GM21367 (cell line): Measurements from ENCODE around the gene BRIX1.
A peak's percentile ranks its signal among the peaks of the same experiment; 100 is the strongest.

Experiments
- ATAC-seq: cut with Tn5 transposase; IDR thresholded peaks from one replicate; pipeline ENCODE4 v1.9.1; 2021; ENCODE audit not compliant: unreplicated experiment

The BRIX1 gene, protein sequence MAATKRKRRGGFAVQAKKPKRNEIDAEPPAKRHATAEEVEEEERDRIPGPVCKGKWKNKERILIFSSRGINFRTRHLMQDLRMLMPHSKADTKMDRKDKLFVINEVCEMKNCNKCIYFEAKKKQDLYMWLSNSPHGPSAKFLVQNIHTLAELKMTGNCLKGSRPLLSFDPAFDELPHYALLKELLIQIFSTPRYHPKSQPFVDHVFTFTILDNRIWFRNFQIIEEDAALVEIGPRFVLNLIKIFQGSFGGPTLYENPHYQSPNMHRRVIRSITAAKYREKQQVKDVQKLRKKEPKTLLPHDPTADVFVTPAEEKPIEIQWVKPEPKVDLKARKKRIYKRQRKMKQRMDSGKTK

DNA sequence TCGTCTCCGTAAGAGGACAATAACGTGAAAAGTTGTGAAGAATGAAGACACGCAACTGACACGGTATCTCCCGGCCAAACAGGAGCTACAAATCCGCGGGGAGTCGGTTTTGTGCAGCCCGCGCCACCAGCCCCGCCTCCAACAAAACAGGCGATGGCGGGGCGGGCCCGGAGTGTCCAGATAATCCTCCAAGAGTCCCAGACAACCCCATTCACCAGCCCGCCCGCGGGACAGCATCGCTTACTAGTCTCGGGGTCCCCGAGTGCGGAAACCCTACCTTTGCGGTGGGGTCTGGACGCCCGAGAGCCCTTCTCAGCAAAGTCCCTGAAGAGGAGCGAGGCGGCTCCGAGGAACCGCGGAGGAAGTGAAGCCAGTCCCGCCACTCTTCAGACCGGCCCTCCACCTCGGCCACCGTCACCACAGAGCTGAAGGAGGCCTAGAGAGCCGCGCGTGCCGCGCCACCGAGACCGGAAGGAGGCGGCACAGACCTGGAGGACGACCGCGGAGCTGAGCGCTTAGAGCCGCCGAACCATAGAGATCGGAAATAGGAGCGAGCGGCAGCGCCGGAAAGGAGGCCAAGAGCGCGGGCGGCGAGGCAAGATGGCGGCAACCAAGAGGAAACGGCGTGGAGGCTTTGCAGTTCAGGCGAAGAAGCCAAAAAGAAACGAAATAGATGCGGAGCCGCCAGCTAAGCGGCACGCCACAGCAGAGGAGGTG lies at the start of gene BRIX1, which contains the start of gene RAD1:
Gene BRIX1, plus strand, starts transcription at position 573 of the 717 bp plus-strand sequence. Its CDS starts 28 bp downstream, at position 601.
Gene RAD1, minus strand, starts transcription at position 366 of the 717 bp plus-strand sequence. CDS start 612 bp downstream, outside the sequence.
- ATAC-seq: peak; percentile 98

DNA sequence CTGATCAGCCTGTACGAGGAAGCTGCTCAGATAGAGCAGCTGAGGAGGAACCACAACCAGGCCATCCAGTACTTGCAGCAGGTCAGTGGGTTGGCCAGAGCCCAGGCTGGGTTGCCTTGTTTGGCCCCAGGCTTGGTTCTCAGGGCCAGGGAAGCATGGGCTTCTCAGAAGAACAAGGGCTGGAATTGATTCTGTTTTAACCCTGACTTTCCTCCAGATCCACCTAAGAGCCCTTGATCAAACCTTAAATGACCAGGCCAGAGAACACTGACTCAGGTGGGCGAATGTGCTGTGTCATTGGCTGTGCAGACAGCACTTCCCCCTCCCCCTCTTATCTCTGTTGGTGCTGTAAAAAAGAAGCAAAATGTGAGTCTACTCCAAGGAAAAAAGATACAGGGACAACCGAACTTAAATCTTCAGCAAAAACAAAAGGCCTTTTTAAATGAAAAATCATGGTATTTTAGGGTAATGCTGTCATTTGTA lies 48.5 kb upstream of the BRIX1 start:
- ATAC-seq: no peak

GRCh38 chr5:34867660-34868059 lies 47.9 kb upstream of the BRIX1 start:
- ATAC-seq: no peak

DNA sequence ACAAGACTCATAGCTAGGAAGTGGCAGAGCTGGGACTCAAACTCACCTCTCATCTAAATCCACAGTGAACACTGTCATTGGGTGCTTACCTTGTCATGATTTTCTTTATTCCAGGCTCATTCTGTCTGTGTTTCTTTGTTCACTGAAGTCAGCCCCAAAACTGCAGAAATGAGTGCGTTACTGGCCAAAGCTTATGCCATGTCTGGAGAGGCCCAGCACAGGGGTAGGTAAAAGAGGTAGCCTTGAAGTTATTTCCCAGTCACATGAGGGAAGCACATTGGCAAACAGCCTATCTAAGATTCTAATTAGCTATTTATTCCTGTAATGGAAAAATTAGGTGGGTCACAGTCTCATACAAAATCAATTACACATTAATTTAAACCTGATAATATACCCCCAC lies 46.7 kb upstream of the BRIX1 start:
- ATAC-seq: no peak

DNA sequence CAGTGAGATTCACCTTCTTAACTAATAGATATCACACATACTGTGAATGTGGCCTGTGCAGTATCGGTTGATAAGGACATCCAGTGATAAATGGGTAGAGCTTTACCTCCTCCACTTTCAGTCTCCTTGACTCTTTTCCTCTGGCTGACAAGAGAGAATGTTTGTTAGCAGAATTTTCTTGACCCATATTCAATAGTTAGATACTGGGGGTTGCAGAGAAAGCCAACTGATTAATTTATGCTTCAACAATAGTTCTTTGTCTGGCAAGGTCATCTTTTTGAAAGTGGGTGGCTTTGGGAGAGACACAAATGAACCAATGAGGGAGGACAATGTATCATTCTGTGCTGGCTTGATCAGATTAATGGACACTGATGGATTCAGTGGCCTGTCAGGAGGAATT lies 46.3 kb upstream of the BRIX1 start:
- no peak for ATAC-seq

DNA sequence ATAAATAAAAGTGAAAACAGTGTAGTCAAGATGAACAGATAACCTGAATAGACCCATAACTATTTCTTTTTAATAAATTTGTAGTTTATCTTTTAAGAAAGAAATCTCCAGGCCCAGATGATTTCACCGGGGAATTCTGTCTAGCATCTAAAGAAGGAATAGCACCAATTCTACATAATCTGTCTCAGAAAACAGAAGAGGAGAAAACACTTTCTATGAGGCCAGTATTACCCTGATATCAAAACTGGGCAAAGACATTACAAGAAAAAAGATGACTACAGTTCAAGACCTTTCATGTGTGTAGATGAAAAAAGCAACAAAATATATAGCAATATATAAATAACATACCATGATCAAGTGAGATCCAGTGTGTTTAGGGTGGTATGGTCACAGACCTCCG lies 45.1 kb upstream of the BRIX1 start:
- ATAC-seq: no peak

DNA sequence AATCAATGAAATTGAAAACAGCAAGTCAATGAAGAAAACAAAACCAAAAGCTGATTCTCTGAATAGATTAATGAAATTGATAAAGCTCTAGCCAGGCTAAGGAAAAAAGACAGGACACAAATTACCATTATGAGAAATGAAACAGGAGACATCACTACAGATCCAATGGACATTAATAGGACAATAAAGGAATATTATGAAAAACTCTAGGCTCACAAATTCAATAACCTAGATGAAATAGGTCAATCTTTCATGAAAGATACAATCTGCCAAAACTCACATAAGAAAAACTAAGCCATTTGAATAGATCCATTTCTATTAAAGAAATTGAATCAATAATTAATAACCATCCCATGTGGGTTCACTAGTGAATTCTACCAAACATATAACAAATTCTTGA lies 39.2 kb upstream of the BRIX1 start:
- ATAC-seq: no peak

DNA sequence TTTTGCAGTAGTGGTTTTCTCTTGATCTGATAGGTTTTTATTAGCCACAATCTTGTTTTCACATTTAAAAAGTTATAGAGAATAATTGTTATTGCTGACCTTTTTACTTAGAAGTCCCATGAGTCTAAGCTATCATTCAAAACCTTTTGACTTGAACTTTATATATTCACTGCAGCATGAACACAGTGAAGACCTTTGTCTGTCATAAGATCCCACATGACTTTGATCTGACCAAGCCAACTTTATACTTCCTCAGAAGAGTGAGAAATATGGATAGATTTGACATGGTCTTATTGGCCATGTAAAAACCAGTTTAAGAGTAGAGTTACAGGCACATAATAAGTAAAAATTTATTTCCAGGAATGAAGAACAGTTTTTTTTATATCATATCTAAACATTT lies 34.3 kb upstream of the BRIX1 start:
- ATAC-seq: no peak

DNA sequence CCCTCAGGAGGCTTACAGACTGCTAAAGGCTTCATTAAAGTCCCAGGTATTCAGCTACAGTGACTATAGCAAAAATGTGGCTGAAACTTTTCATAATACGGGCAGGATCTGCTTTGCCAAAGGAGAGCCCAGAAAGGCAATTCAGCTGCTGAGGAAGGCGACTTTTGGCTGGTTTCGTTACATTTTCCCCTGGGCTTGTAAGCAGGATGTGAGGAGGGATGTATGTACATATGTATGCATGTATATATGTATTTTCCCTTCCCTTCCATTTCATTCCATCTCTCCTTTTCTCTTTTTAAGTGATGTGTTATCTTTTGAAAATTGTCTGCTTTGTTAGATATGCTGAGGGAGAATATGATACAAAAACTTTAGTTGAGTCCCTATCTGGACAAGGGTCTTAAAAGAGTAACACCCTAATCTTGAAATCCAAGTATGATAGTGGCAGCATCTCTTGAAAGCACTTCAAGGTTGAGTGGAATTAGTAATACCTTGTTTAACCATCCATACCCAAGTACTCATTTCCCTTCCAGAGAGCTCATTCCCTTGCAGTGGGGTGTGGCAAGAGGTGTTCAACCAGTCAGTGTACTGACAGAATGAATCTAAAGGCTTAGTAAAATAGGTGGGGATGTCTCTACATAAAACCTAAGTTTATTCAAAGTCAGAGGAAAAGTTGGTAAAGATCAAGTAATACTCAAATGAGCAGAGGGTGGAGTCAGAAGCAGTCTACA lies 29.0 kb upstream of the BRIX1 start:
- ATAC-seq: no peak

- no peak for ATAC-seq
Measured at GRCh38 chr5:34889394-34889793, 26.1 kb upstream of the BRIX1 start.

- no peak for ATAC-seq
Measured at GRCh38 chr5:34891981-34892380, 23.5 kb upstream of the BRIX1 start.

DNA sequence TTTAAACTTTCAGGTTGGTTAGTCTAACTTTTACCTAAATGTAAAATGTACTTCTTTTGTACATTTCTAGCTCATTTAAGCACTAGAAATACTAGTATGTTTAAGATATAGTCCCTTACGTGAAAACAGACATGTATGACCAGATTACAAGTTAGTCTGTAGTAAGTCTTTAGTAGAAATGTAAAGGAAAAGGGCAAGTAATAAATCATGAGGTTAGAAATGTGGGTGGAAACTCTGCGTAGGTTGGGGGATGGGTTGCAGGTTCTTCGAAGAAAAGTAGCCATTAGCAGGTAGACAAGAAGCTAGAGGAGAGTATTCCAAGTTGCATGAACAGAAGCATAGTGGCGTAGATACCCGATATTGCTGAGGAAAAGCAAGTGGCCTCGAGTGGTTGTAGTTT lies 23.1 kb upstream of the BRIX1 start:
- no peak for ATAC-seq

DNA sequence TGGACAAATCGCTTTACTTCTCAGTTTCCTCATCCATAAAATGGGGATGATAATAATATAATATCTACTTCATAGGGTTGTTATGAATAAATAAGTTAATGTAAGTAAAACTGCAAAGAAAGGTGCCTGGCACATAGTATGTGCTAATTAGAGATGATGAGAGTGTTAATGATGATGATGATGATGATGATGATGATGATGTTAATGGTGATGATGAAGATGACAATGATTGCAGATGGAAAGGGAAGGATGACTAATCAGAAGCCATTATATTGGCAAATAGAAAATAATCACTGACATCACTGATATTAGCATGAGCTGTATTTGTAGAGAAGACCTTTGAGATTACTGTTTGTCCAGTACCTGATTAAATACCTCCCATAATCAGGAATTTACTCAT lies 20.8 kb upstream of the BRIX1 start:
- ATAC-seq: no peak

GRCh38 chr5:34895641-34896419 lies 19.7 kb upstream of the BRIX1 start:
- no peak for ATAC-seq

DNA sequence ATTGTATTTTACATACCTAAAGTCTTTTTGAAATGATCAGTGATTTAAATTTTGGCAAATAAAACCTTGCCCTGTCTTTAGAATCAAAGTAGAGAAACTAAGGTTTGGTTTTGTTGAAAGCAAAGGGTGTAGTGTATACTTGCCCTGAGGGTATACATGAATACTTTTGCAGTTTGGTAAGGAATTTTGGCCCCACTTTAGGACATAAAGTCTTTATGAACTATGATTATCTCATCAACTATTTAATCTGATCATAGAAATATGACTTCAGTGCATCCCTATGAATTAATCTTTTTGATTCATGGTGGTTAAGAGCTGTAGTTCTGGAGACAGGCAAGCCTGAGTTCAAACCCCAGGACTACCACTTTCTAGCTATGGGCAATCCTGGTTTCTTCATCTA lies 17.9 kb upstream of the BRIX1 start:
- no peak for ATAC-seq

DNA sequence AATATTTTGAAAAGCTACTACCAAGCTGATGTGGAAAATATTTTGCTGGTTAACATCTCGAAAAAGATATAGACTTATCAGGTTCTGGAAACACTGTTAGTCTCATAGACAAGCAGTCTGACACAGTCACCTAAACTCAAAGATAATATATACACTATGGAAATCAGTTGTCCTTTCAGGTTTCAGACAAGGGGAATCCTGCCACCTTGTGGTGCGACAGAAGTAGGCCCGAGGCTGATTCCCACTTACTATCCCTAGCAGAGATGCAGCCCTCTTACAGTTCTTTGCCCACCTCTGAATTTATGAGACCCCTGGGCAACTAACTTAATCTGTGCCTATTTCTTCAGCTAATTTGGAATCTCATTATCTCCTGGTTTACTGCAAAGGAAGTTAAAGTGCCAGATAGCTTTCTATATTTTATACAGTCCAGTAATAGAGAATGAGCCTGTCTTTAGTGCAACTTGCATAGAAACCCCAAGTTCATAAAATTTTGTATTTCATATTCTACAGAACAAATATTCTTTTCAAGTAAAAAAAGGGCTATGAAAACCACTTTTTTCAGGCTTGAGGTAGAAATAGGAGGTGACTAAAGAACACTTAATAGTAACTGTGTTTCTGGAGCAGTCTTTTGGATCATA lies 17.1 kb upstream of the BRIX1 start:
- ATAC-seq: peak; percentile 76

- ATAC-seq: no peak
Measured at GRCh38 chr5:34899066-34899465, 16.4 kb upstream of the BRIX1 start.

- ATAC-seq: no peak
Measured at GRCh38 chr5:34900652-34901051, 14.9 kb upstream of the BRIX1 start.

GRCh38 chr5:34903260-34903659 lies 12.3 kb upstream of the BRIX1 start:
- no peak for ATAC-seq

GRCh38 chr5:34905564-34905963 lies 9.9 kb upstream of the BRIX1 start:
- no peak for ATAC-seq
